Measurements from ENCODE around the gene CACNA1E. TPM values are rescaled to one million over a fixed set of nuclear protein-coding genes. Genes with fewer than 3 reads are reported as not detected.

The CACNA1E gene
- total RNA-seq, 6 experiments from 2014 or later = not detected

DNA sequence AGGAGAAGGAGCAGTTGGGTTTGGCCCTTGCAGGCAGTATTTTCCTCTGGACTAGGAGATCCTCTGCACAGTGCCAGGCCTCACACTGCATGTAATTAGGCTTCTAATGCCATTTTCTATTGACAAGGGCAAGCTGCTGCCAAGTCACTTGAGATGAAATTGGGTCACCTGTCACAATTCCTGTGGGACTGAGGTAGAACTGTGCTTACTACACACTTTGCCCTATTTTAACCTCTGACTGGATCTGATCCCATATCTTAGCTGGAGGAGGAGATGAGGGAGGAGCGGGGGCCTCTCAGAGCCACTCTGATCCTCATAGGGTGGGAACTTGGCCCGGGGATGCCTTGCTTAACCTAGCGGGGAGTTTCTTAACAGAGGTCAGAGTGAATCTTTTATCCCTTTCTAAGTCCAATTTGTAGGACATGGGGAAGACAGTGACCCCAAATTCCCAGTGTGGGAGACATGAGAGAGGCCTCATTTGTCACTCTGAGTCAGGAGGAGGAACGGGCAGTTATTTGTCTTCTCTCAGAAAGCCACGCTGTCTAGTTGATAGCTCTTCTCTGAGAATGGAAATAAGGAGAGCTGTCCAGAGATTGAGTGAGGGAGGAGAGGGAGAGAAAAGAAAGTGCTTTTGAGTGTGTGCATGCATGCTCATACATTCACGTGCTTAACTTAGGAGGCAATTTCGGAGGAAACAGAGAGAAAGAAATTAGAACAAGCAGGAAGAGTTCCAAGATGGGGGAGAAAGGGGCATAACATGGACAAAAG, 121.3 kb downstream of the CACNA1E start:
- TF ChIP-seq, protein P1, sequence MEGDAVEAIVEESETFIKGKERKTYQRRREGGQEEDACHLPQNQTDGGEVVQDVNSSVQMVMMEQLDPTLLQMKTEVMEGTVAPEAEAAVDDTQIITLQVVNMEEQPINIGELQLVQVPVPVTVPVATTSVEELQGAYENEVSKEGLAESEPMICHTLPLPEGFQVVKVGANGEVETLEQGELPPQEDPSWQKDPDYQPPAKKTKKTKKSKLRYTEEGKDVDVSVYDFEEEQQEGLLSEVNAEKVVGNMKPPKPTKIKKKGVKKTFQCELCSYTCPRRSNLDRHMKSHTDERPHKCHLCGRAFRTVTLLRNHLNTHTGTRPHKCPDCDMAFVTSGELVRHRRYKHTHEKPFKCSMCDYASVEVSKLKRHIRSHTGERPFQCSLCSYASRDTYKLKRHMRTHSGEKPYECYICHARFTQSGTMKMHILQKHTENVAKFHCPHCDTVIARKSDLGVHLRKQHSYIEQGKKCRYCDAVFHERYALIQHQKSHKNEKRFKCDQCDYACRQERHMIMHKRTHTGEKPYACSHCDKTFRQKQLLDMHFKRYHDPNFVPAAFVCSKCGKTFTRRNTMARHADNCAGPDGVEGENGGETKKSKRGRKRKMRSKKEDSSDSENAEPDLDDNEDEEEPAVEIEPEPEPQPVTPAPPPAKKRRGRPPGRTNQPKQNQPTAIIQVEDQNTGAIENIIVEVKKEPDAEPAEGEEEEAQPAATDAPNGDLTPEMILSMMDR (IDR thresholded peaks at IDR 0.05) = no peak
- Mint-ChIP-seq H3K4me3 (no peak overlapping the region), H3K27ac (no peak overlapping the region), H3K36me3 (ENCODE audit: low read depth) (peaks cover 9% of the 10 kb centered on the region; the same call in 1 of the 2 replicates), H3K27me3 (ENCODE audit: insufficient read depth) (no peaks in the 10 kb centered on the region; the same call in 1 of the 2 replicates), H3K9me3 (peaks cover 52% of the 10 kb centered on the region), H3K4me1 (ENCODE audit: low read depth) (no peaks in the 10 kb centered on the region)
- no peak for DNase-seq

DNA sequence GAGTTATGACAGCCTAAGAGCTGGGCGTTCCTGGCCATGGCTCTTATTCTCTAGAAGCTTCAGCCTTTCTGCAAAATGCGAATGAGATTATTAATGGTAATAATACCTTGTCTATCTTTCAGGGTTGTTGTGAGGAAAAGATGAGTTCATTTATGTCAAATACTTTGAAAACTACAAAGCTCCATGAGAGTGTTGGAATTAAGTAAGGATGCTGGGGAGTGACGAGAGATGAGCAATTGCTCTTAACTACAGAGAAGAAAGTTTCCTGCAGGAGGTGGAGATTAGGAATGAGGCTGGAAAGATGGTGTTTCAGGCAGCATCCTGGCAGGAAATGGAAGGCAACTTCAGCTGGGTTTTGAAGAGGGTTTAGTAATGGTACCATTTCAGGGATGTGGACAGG, 124.2 kb downstream of the CACNA1E start:
- Mint-ChIP-seq H3K27me3 (ENCODE audit: insufficient read depth) (no peaks in the 10 kb centered on the region), H3K4me3 (no peak overlapping the region), H3K4me1 (ENCODE audit: low read depth) (no peaks in the 10 kb centered on the region), H3K36me3 (ENCODE audit: low read depth) (peaks cover 9% of the 10 kb centered on the region; the same call in 1 of the 2 replicates), H3K9me3 (peaks cover 40% of the 10 kb centered on the region), H3K27ac (no peak overlapping the region)
- TF ChIP-seq, protein P1 (IDR thresholded peaks at IDR 0.05) = no peak
- no peak for DNase-seq

DNA sequence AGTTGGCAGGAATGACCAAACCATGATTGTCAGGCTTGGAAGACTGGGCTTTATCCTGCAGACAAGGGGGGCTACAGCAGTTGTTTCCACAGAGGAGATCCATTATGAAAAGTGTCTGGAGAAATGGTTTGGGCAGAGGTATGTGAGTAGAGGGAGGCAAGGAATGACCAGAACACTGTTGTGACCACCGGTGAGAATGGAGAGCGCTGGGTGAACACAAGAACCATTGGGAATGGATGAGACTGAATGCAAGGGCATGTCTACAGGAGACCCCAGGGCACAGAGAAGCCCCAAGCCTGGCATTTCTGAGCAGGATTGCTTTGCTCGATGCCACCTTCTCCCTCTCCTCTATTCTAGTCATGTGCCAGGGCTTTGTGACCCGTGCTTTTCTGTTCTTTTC, 125.1 kb downstream of the CACNA1E start:
- TF ChIP-seq, protein P1 (IDR thresholded peaks at IDR 0.05) = no peak
- no peak for DNase-seq
- peaks cover 42% of the 10 kb centered on the region for H3K9me3 Mint-ChIP-seq
- H3K27me3 Mint-ChIP-seq (ENCODE audit: insufficient read depth) = no peaks in the 10 kb centered on the region
- no peak overlapping the region for H3K4me3 Mint-ChIP-seq
- no peaks in the 10 kb centered on the region for H3K4me1 Mint-ChIP-seq (ENCODE audit: low read depth)
- H3K36me3 Mint-ChIP-seq (ENCODE audit: low read depth) = peaks cover 9% of the 10 kb centered on the region; the same call in 1 of the 2 replicates
- no peak overlapping the region for H3K27ac Mint-ChIP-seq

DNA sequence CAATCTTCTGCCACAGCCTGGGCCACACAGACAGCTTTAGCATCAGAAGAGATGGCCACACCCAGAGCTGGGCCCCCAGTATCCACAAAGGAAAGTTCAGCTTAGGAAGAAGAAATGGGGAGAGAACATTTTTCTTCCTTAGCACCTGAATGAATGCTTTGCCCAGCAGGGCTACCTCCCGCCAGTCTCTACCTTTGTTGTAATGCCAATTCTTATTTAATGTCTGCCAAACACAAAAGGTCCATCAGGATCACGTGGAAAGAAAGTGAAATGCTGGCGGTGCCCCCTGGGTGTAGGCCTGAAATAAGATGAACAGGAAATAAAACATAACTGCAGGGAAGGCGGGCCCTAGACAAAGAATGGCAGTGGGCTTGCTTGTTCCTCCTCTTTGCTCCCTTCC, 125.6 kb downstream of the CACNA1E start:
- Mint-ChIP-seq H3K4me3 (no peak overlapping the region), H3K27ac (no peak overlapping the region), H3K9me3 (peaks cover 46% of the 10 kb centered on the region), H3K36me3 (ENCODE audit: low read depth) (peaks cover 9% of the 10 kb centered on the region; the same call in 1 of the 2 replicates), H3K4me1 (ENCODE audit: low read depth) (no peaks in the 10 kb centered on the region), H3K27me3 (ENCODE audit: insufficient read depth) (no peaks in the 10 kb centered on the region)
- no peak for DNase-seq
- TF ChIP-seq, protein P1 (IDR thresholded peaks at IDR 0.05) = no peak

DNA sequence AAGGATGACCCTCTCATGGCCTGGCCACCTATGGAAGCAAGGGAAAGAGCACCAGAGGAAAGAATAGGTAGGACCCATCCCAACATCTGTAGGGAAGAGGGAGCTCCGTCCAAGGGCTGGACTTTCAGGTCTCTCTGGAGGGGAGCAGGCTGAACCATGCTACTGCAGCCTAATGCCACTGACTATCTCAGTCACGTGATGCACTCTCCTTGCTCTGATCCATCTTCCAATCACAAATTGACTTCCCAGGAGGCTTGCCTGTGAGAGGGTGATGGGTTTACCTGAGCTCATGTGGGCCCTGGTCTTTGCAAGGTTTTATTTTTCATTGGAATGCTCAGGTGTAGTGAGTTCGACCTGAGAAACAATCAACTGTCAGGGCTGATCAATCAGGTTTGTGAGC, 128.8 kb downstream of the CACNA1E start:
- TF ChIP-seq, protein P1 (IDR thresholded peaks at IDR 0.05) = no peak
- H3K4me3 Mint-ChIP-seq = no peak overlapping the region
- H3K4me1 Mint-ChIP-seq (ENCODE audit: low read depth) = no peaks in the 10 kb centered on the region
- H3K9me3 Mint-ChIP-seq = peaks cover 34% of the 10 kb centered on the region
- no peaks in the 10 kb centered on the region for H3K27me3 Mint-ChIP-seq (ENCODE audit: insufficient read depth)
- H3K36me3 Mint-ChIP-seq (ENCODE audit: low read depth) = peaks cover 9% of the 10 kb centered on the region; the same call in 1 of the 2 replicates
- H3K27ac Mint-ChIP-seq = no peak overlapping the region
- no peak for DNase-seq
